Ureter (tissue), 1 donor: Measurements from ENCODE around the gene FIP1L1. TPM values are rescaled to one million over a fixed set of nuclear protein-coding genes. Genes with fewer than 3 reads are reported as not detected.
"Not testable (repeated sequence)": the region's sequence is repeated elsewhere in the genome, so short reads cannot be mapped to it uniquely, and the experiment has no call there.

Experiments
- DNase-seq: peaks from one replicate; pipeline ENCODE4 v3.0.0-alpha.2; 2020; ENCODE audit warnings: low spot score
- total RNA-seq: library from RNA; stranded (reverse); gene quantifications from one replicate; pipeline ENCODE4 v1.2.4, GENCODE V29; 2023
- donor health status: DM: yes; HTN: yes; CAD: no.

Gene FIP1L1
- total RNA-seq, 1 donor from 2014 or later: 67.8 TPM

DNA sequence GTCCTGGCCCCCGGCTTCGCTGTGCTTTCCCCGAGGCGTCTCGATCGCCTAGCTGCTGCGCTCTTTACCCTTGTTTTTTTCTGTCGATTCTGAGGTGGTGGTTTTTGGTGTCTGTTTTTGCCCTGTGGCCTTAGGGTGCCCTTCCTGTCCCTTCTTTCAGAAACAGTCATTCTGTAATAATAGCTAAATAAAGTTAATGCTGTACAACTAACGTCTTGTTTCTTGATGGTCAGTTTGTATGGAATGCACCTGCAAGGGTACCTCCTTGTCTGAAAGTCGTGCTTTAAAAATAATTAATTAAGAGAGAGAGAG, 686 bp downstream of the FIP1L1 start:
- no peak for DNase-seq

DNA sequence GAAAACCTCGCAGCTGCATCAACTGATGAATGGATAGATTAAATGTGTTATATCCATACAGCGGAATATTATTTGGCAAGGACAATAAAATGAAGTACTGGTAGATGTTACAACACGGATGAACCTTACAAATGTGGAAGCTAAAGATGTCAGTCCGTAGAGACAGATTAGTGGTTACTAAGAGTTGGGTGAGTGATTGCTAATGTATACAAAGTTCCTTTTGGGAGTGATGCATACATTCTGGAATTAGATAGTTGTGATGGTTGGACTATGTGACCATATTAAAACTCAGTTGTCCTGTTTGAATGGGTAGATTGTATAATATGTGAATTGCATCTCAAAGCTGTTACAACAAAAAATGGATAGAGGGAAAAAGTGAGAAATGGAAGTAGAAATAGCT, 2.8 kb downstream of the FIP1L1 start:
- DNase-seq: no peak

DNA sequence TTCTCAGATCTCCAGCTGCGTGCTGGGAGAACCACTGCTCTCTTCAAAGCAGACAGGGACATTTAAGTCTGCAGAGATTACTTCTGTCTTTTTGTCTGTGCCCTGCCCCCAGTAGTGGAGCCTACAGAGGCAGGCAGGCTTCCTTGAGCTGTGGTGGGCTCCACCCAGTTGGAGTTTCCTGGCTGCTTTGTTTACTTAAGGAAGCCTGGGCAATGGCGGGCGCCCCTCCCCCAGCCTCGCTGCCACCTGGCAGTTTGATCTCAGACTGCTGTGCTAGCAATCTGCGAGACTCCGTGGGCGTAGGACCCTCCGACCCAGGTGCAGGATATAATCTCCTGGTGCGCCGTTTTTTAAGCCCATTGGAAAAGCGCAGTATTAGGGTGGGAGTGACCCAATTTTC, 32.0 kb downstream of the FIP1L1 start:
- not testable (repeated sequence) for DNase-seq

DNA sequence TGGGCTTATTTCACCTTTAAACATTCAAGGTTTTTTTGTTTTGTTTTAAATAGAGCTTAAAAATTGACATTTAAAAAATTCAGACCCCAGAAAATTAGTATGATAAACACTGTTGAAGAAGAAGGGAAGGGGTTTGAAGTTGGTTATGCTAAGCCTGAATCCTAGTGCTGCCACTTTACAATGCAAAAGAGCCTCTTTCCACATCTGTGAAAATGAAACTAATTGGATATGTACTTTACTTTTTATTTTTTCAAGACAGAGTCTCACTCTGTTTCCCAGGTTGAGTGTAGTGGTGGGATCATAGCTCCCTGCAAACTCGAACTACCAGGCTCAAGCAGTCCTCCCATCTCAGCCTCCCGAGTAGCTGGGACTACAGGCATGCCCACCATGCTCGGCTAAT, 41.8 kb downstream of the FIP1L1 start:
- DNase-seq: no peak

DNA sequence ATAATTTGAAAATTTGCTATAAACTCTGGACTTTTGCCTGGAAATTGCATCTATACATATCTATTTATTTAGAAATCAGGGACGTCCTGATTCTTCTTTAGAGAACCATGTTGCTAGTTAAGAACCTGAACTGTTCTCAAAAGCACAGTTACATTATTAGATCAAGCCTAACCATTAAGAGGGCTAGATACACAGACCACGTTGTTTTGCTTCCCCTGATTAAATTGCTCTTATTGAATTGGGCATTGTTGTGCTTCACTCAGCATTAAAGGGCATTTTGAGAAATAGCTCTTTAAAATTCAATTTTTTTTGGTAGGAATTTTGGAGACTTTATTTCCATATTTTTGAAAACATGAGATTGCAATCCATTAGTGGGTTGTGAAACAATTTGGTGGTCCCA, 44.4 kb downstream of the FIP1L1 start:
- no peak for DNase-seq

DNA sequence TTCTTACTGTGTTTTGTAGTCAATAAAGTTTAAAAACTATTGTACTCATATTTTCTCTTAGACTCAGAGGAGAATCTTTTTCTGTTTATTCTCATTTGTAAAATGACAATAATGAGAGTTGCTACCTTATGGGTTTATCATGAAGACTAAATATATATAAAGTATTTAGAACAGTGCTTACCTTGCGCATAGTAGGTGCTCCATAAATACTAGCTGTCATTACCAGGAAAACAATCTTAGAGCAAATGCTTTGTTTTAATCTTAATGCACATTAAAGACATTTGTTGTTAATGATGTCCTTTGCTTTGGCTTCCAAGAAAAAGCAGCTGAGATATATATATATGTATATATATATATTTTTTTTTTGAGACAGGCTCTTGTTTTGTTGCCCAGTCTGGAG, 44.9 kb downstream of the FIP1L1 start:
- DNase-seq: no peak

DNA sequence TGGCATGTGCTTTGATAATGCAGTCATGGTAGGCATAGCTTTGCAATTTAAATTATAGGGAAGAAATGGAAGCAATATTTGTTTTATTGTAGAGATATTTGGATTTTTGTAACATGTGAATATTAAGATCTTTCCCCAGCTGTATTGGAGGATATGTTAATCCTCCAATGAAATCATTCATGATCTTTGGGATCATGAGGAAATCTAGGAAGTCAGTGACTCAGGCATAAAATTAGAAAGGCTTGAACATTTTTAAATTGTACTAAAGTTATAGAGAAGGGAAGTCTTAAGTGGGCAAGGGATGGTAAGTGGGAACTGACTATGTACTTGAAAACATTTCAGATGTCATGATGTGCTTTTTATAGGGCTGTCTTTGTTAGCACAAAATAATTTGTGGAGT, 46.8 kb downstream of the FIP1L1 start:
- DNase-seq: no peak

DNA sequence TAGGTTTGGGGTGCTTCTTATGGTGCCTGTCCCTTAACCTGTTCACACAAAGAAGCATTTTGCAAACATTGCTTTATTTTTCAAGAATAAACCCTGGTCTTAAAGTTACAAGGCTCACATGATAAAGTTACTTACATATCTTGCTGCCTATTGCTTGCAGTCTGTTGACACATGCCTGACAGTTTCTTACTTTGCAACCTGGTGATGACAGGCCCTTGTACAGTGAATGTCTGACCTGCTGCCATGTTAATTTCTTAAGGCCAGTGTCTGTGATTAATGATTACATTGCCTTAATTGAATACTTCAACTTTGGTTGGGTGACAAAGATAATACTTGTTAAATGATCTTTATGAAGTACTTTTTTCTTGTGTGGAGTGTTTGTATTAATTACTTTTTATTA, 49.9 kb downstream of the FIP1L1 start:
- DNase-seq: no peak

DNA sequence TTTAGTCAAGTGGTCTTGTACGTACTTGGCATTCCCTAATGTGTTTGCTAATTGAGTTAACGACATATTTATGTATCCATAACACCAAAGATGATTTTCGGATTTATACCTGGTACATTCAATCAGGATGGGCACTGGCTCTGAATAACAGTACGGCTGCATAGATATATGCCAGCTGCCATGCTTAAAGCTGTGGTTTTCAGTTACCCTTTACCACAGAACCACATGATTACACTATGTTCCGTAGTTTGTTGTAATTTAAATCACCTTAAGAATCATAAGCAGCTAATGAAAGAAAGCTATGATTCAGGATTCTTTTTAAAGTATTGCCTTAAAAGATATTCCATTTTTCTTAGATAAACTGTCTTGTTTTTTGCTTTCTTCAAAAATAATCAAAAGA, 53.6 kb downstream of the FIP1L1 start:
- DNase-seq: no peak

DNA sequence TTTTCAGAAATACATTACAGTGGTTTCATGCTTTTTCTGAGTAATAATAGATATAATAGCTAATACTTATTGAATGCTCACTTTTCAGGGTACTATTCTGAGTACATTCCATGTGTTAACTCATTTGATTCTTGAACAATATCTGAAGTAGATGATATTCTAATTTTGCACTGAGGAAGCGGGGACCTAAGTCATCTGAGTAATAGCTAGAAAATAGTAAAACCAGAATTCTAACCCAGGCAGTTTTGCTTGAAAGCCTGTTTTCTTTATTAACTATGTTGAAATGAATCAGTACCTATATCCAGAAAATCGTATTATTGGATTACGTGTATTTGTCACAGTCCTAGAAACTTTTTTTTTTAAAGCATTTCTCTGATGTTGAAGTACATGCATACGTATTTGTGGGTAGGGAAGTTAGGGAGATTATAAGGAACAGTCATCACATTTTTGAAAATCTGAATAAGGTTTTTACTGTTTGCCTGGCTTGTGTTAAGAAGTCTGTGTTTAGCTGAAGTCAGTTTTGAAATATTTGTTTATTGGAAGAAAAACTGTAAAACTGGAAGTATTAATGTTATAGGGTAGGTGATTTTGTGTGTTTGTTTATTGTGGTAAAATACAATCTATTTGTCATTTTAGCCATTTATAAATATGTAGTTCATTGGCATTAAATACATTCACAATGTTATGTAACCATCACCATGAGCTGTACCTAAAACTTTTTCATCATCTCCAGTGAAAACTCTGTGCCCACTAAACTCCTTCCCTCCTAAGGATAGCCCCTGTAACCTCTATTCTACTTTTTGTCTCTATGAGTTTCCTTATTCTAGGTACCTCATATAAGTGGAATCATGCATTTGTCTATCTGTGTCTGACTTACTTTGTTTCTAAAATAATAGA, 55.3 kb downstream of the FIP1L1 start:
- no peak for DNase-seq

DNA sequence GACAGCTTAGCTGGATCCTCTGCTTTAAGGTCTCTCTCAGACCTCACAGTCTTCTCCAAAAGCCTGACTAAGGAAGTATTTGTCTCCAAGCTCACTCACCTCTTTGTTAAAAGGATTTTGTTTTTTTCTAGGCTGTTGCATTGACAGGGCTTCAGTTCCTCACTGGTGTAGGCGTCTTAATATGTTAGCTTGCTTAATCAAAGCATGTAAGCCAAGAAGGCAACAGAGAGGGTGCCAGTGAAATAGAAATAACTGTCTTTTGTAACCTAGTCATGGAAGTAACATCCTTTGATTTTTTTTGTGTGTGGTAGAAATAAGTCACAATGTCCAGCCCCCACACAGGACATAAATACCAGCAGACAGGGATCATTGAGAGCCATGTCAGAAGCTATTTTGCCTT, 58.8 kb downstream of the FIP1L1 start:
- no peak for DNase-seq

DNA sequence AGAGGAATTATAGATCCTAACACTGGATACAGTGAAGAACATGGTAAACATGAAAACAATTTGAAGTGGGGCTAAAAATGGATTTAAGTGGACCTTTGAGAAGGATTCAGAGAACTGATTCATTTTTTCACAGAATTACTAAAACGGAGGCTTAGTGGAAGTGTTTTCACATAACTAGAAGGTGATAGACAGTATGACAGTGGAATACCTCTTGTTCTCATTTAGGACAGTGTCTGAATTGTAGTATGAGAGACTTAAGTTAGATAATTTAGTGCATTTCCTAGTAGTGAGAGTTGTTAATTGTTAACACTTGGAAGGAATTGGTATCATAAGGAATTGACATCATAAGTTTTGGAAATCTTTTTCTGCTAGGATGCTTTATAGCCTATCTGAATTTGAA, 64.1 kb downstream of the FIP1L1 start:
- no peak for DNase-seq

DNA sequence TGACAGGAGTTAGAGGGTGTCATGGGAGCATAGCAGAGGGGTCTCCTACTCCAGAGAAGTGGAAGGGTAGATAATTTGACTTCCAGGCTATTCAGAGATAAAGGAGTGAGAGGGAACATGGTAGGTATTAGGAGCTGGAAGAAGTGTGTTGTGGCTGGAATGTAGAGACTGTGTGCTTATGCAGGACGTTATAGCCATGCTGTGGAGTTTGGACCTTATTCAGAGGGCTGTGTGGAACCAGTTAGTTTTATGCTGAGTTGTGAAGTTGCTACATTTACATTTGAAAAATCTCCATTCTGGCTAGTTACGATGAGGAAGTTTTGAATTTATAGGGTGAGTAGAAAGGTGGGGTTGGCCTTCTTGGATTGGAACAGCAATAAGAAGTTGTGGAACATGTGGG, 67.5 kb downstream of the FIP1L1 start:
- no peak for DNase-seq

DNA sequence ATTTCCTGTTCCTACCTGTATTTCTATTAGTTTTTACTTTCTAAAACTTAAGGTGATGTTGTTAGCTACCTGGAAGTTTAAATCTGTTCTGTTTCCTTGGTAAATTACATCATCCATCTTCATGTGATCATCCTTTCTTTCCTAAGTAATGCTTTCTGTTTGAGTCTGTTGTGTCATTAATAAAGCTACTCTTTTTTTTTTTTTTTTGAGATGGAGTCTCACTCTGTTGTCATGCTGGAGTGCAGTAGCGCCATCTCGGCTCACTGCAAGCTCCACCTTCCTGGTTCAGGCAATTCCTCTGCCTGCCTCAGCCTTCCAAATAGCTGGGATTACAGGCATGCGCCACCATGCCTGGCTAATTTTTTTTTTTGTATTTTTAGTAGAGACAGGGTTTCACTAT, 73.3 kb downstream of the FIP1L1 start:
- no peak for DNase-seq

DNA sequence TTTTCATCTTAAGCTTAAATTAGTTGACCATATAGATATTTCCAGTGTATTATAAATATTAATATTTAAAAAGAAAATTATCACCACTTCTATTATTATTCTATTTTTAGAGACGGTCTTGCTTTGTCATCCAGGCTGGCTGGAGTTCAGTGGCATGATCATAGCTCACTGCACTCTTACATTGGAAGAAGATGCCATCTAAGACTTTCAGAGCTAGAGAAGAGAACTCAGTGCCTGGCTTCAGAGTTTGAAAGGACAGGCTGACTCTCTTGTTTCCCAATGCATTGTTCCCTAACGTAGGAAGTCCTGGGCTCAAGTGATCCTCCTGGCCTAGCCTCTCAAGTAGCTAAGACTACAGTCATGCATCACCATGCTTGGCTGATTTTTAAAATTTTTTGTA, 75.9 kb downstream of the FIP1L1 start:
- DNase-seq: no peak

DNA sequence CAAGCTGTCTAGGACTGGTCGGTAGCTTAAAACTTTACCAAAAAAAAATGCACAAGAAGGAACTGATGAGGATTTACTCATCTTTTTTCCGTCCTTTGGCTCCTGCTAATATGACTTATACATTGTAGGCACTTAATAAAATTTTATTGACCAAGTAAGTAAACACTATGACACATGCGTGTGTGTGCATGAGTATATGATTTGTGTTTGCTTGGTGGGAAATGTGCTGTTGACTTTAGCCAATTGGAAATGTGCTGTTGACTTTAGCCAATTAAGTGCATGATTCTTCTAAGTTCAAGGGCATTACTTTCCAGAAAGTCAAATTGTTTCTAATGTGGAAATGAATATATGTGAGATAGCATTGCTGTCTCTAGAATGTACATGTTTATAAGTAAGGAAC, 78.3 kb downstream of the FIP1L1 start:
- DNase-seq: no peak

DNA sequence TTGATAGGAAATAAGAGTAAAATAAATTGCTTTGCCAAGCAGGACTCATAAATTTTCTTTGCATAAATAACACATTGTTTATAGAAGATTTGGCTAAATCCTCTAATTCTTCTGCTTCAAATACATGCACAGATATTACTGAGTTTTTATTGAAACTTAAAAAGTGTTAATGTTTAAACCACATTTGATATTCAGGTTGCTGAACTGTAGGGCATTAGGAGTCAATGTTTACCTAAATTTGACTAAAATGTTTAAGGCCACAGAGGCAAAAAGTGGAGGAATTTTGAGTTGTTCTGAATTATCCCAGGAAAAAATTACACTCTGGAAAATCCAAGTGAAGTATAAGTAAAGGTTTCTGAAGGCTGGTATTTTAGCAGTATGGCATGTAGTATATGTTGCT, 78.7 kb downstream of the FIP1L1 start:
- DNase-seq: no peak

DNA sequence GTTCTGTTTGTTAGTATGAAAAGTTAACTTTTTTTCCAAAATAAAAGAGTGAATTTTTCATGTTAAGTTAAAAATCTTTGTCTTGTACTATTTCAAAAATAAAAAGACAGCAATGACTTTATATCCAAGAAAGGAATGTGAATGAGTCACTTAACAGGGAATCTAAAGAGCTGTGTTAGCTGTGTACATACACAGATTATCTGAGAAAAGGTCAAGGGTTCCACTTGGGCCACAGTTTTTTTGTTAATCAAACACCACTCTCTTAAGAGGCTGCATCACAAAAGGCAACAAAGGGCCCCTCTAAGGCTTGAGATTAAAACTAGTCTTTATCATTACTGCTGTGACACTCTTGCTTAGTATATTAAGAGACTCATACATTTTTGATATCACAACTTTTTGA, 82.1 kb downstream of the FIP1L1 start:
- DNase-seq: no peak

DNA sequence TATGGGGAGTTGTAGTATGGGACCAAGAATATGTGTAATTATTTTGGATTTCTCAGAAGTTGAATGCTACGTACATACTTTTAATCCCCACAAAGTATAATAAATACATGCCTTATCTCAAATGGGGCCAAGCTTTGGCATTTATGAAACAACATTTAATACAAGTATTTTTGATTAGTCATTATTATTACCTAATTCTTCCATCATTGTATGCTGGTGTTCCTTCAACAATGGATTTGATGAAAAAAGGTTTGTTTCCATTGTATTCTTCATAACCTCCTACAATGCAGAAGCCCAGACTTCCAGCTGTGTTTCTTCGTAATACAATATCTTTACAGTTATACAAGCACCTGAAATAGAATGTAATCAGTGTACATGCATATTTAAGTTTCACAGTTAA, 83.8 kb downstream of the FIP1L1 start:
- no peak for DNase-seq

DNA sequence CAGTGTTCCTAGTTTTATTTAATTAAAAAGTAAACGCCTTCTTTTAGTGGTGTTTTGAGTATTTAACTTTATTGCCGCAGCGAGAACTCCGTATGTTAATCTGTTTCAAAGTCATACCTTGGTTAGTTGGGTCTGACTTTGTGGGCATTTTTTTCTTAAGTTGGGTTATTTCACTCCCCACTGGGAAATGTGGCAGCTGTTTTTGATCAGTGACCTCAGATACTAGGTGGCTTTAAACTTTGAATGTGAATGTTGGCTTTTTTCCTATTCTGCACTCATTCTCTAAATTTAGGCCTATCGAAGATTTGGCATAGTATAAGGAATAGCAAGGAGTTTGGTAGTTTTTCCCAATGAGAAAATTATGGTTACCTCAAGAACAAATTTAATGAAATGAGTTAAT, 85.9 kb downstream of the FIP1L1 start:
- DNase-seq: no peak

DNA sequence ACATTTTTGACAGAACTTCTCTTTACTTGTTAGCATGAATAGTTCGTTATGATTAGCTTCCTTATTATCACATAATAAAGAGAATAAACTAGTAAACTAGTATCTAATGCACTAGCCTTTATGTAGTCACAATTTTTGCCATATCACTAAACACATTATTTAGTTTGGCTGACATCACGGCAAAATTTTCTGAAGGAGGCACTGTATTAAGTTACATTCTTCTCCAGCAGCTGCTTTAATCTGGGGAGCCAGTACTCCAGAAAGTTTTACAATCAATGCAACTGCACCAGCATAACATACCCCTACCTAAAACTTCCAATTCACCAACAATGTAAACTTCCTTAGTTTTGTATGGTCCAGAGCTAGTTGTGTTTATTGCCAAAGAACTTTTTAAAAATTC, 87.8 kb downstream of the FIP1L1 start:
- DNase-seq: no peak

DNA sequence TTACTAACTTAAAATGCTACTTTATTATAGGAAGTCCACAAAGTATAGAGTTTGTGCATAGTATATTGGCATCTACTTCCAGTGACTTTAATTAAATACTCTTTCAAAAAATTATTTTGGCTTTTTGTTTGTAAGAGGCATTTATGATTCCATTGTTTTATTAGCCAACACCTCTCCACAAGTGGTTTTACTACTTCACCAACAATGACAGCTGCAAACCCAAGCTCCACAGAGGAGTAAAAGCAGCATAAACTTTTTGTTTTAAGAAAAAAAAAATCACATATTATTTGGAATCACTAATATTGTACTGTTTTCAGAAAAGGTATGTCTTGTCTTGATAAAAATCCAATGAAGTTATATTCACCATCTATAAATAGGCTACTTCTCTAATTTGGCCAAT, 88.5 kb downstream of the FIP1L1 start:
- no peak for DNase-seq

DNA sequence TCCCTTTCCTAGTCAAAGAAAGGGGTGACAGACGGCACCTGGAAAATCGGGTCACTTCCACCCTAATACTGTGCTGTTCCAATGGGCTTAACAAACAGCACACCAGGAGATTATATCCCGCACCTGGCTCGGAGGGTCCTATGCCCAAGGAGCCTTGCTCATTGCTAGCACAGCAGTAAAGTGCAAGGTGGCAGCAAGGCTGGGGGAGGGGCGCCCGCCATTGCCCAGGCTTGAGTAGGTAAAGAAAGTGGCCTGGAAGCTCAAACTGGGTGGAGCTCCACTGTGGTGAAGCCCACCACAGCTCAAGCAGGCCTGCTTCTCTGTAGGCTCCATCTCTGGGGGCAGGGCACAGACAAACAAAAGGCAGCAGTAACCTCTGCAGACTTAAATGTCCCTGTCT, 89.1 kb downstream of the FIP1L1 start:
- not testable (repeated sequence) for DNase-seq
